ENCODE data around the gene PAOX.

- TF ChIP-seq, protein P1, sequence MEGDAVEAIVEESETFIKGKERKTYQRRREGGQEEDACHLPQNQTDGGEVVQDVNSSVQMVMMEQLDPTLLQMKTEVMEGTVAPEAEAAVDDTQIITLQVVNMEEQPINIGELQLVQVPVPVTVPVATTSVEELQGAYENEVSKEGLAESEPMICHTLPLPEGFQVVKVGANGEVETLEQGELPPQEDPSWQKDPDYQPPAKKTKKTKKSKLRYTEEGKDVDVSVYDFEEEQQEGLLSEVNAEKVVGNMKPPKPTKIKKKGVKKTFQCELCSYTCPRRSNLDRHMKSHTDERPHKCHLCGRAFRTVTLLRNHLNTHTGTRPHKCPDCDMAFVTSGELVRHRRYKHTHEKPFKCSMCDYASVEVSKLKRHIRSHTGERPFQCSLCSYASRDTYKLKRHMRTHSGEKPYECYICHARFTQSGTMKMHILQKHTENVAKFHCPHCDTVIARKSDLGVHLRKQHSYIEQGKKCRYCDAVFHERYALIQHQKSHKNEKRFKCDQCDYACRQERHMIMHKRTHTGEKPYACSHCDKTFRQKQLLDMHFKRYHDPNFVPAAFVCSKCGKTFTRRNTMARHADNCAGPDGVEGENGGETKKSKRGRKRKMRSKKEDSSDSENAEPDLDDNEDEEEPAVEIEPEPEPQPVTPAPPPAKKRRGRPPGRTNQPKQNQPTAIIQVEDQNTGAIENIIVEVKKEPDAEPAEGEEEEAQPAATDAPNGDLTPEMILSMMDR (IDR thresholded peaks at IDR 0.05) = no peak
- no peak for TF ChIP-seq EZH2 (IDR thresholded peaks at IDR 0.05; ENCODE audit: borderline replicate concordance, insufficient read depth, low read depth, low read length, poor library complexity, severe bottlenecking)
These were observed 41.0 kb downstream of the PAOX start for GRCh38 chr10:133420028-133420427.
